Esophagus (tissue), 2 donors: Measurements from ENCODE around the gene LY86. TPM values are rescaled to one million over a fixed set of nuclear protein-coding genes. Genes with fewer than 3 reads are reported as not detected.
"Not testable (repeated sequence)": the region's sequence is repeated elsewhere in the genome, so short reads cannot be mapped to it uniquely, and the experiment has no call there.

Experiments
- H3K27ac ChIP-seq, 2 donors: one replicate each; pipeline ENCODE4 v1.5.1; 2013; ENCODE audit warnings: low read depth in 2 of 2, mild to moderate bottlenecking in 2 of 2, inconsistent platforms in 1 of 2, low read length in 1 of 2, moderate library complexity in 1 of 2
- H3K27me3 ChIP-seq, 2 donors: one replicate each; pipeline ENCODE4 v1.6.1; 2013; ENCODE audit warnings: low read length in 2 of 2, control low read depth in 1 of 2, mild to moderate bottlenecking in 1 of 2; ENCODE audit not compliant: insufficient read depth in 2 of 2, control insufficient read depth in 1 of 2
- H3K36me3 ChIP-seq, 2 donors: one replicate each; pipeline ENCODE4 v1.6.1; 2013; ENCODE audit warnings: low read length in 1 of 2; ENCODE audit not compliant: control insufficient read depth in 2 of 2, insufficient read depth in 2 of 2
- H3K4me1 ChIP-seq, 2 donors: one replicate each; pipeline ENCODE4 v1.6.1; 2013; ENCODE audit warnings: low read length in 1 of 2; ENCODE audit not compliant: control insufficient read depth in 2 of 2, insufficient read depth in 2 of 2
- H3K4me3 ChIP-seq, 2 donors: one replicate each; pipeline ENCODE4 v1.5.1; 2013; ENCODE audit warnings: low read length in 2 of 2, mild to moderate bottlenecking in 2 of 2, low read depth in 1 of 2, moderate library complexity in 1 of 2
- H3K9me3 ChIP-seq, 2 donors: one replicate each; pipeline ENCODE4 v1.6.1; 2013; ENCODE audit warnings: mild to moderate bottlenecking in 2 of 2, low read depth in 1 of 2, low read length in 1 of 2, moderate library complexity in 1 of 2; ENCODE audit not compliant: control insufficient read depth in 2 of 2, insufficient read depth in 1 of 2
- WGBS, 2 donors: extraction: QIAGEN DNeasy Blood & Tissue Kit; methylation state at CpG; one replicate each; pipeline ENCODE4 v1.1.7; 2013; 5-methylcytosine and 5-hydroxymethylcytosine counted together
- polyA plus RNA-seq, 2 donors: library from polyadenylated mRNA; stranded (reverse); fragments of 200-250 nt; gene quantifications; one replicate each; pipeline ENCODE4 v1.2.3, GENCODE V29; 2013
- donor health status: healthy with polysubstance abuse.
- donor health status: Bipolar disorder and iron deficiency.

Gene LY86
- polyA plus RNA-seq, 2 donors: 0.51 to 0.55 TPM

GRCh38 chr6:6603317-6603716 is 14.8 kb downstream of the LY86 start:
- Histone ChIP-seq H3K9me3 (no peaks in the 10 kb centered on the region), H3K4me1 (no peaks in the 10 kb centered on the region), H3K36me3 (no peaks in the 10 kb centered on the region), H3K27me3 (no peaks in the 10 kb centered on the region), H3K4me3 (no peak overlapping the region), H3K27ac (no peak overlapping the region)
- WGBS, 2 donors: 85 to 90% methylated on average over 1 of the region's 1 CpG

- no peaks in the 10 kb centered on the region for H3K4me1 ChIP-seq
- no peak overlapping the region for H3K27ac ChIP-seq
- H3K9me3 ChIP-seq: no peaks in the 10 kb centered on the region
- no peak overlapping the region for H3K4me3 ChIP-seq
- H3K36me3 ChIP-seq: no peaks in the 10 kb centered on the region
- no peaks in the 10 kb centered on the region for H3K27me3 ChIP-seq
Measured at GRCh38 chr6:6604015-6604414, 15.5 kb downstream of the LY86 start.

GRCh38 chr6:6604566-6604965 is 16.0 kb downstream of the LY86 start:
- Histone ChIP-seq H3K4me1 (no peaks in the 10 kb centered on the region), H3K27ac (no peak overlapping the region), H3K9me3 (no peaks in the 10 kb centered on the region), H3K27me3 (no peaks in the 10 kb centered on the region), H3K4me3 (no peak overlapping the region), H3K36me3 (no peaks in the 10 kb centered on the region)
- 57 to 65% methylated on average over 3 of the region's 3 CpGs for WGBS, 2 donors

- H3K4me1 ChIP-seq: no peaks in the 10 kb centered on the region
- no peaks in the 10 kb centered on the region for H3K36me3 ChIP-seq
- no peaks in the 10 kb centered on the region for H3K27me3 ChIP-seq
- 88 to 89% methylated on average over 13 of the region's 13 CpGs for WGBS, 2 donors
- no peaks in the 10 kb centered on the region for H3K9me3 ChIP-seq
- no peak overlapping the region for H3K4me3 ChIP-seq
- H3K27ac ChIP-seq: no peak overlapping the region
Measured at GRCh38 chr6:6605873-6606272, 17.4 kb downstream of the LY86 start.

GRCh38 chr6:6606391-6607030 is 18.0 kb downstream of the LY86 start:
- not testable (repeated sequence) for H3K36me3 ChIP-seq, H3K27me3 ChIP-seq, H3K9me3 ChIP-seq, H3K4me1 ChIP-seq, H3K4me3 ChIP-seq, H3K27ac ChIP-seq
- 94 to 96% methylated on average over 47 of the region's 47 CpGs for WGBS, 2 donors

- 80 to 82% methylated on average over 2 of the region's 2 CpGs for WGBS, 2 donors
- no peak overlapping the region for H3K27ac ChIP-seq
- no peaks in the 10 kb centered on the region for H3K9me3 ChIP-seq
- no peaks in the 10 kb centered on the region for H3K36me3 ChIP-seq
- H3K27me3 ChIP-seq: no peaks in the 10 kb centered on the region
- H3K4me3 ChIP-seq: no peak overlapping the region
- no peaks in the 10 kb centered on the region for H3K4me1 ChIP-seq
Measured at GRCh38 chr6:6609450-6609849, 20.9 kb downstream of the LY86 start.

- H3K4me3 ChIP-seq: no peak overlapping the region
- no peaks in the 10 kb centered on the region for H3K9me3 ChIP-seq
- WGBS, 2 donors: 83 to 84% methylated on average over 10 of the region's 10 CpGs
- H3K36me3 ChIP-seq: no peaks in the 10 kb centered on the region
- H3K27me3 ChIP-seq: no peaks in the 10 kb centered on the region
- H3K27ac ChIP-seq: no peak overlapping the region
- no peaks in the 10 kb centered on the region for H3K4me1 ChIP-seq
Measured at GRCh38 chr6:6610031-6610591, 21.6 kb downstream of the LY86 start.

- no peaks in the 10 kb centered on the region for H3K4me1 ChIP-seq
- no peak overlapping the region for H3K4me3 ChIP-seq
- H3K9me3 ChIP-seq: no peaks in the 10 kb centered on the region
- H3K27ac ChIP-seq: no peak overlapping the region
- no peaks in the 10 kb centered on the region for H3K27me3 ChIP-seq
- 88 to 89% methylated on average over 12 of the region's 12 CpGs for WGBS, 2 donors
- H3K36me3 ChIP-seq: no peaks in the 10 kb centered on the region
Measured at GRCh38 chr6:6611486-6611885, 23.0 kb downstream of the LY86 start.

GRCh38 chr6:6612308-6612707 is 23.8 kb downstream of the LY86 start:
- H3K4me1 ChIP-seq: no peaks in the 10 kb centered on the region
- no peaks in the 10 kb centered on the region for H3K36me3 ChIP-seq
- H3K9me3 ChIP-seq: no peaks in the 10 kb centered on the region
- H3K27ac ChIP-seq: no peak overlapping the region
- no peak overlapping the region for H3K4me3 ChIP-seq
- no peaks in the 10 kb centered on the region for H3K27me3 ChIP-seq
- whole genome bisulfite sequencing, 2 donors: 89 to 93% methylated on average over 7 of the region's 7 CpGs

- not testable (repeated sequence) for H3K9me3 ChIP-seq, H3K4me1 ChIP-seq, H3K4me3 ChIP-seq, H3K27me3 ChIP-seq, H3K27ac ChIP-seq, H3K36me3 ChIP-seq
- 95 to 96% methylated on average over 36 to 43 of the region's 43 CpGs for WGBS, 2 donors
Measured at GRCh38 chr6:6613103-6613718, 24.7 kb downstream of the LY86 start.
